ENCODE results near the gene KIAA1755.
"Not testable (repeated sequence)": the region's sequence is repeated elsewhere in the genome, so short reads cannot be mapped to it uniquely, and the experiment has no call there.

Gene KIAA1755

DNA sequence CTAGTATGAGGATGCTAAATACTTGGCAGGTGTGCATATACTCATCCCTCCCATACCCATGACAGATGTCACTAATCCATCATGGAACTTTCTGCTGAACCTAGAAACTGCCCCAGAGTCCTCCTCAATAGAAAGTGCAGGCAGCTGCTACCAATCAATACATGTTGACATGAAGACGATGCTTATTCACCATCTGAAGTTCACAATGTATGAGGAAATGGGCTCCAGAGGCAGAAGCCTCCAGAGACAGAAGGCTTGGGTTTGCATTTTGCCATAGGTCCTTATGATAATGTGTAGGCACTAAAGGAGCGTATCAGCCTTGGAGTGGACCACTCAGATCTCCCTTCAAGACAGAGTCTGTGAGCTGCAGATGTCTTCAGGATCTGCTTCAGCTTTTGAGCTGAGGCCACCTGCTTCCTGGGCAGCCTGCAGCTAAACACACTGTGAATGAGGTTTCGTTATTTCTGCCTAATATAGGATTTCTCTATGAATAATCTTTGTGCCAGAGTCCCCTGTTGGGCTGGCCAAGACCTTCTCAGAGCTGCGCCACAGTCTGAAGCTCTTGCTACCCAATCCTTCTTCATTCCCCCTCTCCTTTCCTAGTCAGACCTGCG is 7.5 kb upstream of the KIAA1755 start:
- no peak for DNase-seq (ENCODE audit: low read depth in 1 of 2, low spot score in 1 of 2)

DNA sequence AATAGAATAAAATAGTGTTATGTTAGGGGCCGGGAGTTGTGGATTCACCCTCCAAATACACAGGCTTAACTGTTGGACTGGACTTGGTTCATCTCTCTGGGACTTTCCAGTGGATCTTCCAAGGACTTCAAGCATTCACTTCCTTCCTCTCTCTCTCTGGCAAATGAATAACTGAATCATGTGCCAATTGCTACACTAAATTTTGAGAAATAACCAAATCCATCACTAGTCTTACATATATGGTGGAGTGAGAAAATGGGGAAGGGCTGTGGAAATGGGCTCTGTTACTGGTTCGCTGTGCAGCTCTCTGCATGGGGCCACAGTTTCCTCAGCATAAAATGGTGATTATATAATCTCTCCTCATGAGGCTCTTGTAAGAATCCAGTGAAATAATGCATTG is 6.8 kb upstream of the KIAA1755 start:
- DNase-seq (ENCODE audit: low read depth in 1 of 2, low spot score in 1 of 2), result no peak

DNA sequence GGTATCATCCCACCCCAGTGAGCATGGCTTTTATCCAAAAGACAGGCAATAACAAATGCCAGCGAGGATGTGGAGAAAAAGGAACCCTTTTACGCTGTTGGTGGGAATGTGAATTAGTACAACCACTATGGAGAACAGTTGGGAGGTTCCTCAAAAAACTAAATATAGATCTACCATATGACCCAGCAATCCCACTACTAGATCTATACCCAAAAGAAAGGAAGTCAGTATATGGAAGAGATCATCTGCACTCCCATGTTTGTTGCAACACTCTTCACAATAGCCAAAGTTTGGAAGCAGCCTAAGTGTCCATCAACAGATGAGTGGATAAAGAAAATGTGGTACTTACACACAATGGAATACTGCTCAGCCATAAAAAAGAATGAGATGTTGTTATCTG is 5.9 kb upstream of the KIAA1755 start:
- DNase-seq (ENCODE audit: low read depth in 1 of 2, low spot score in 1 of 2), result no peak

DNA sequence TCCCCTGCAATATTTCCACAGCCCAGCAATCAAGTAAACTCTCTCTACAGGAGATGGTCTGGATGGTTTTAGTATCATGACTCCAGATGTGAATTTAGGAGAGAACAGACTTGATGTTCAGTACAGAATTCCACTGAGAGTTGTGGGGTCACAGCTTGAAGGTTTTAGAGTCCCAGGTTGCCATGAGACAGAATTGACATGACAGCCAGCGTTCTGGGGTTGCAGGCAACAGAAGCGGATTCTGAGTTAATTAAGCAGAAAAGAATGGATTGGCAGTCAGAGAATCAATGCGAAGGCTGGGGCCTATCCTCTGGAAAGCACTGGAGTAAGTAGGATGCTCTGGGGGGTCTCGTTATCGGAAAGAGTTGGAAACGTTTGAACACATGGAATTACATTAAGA is 2.4 kb upstream of the KIAA1755 start:
- no peak for DNase-seq (ENCODE audit: low read depth in 1 of 2, low spot score in 1 of 2)

DNA sequence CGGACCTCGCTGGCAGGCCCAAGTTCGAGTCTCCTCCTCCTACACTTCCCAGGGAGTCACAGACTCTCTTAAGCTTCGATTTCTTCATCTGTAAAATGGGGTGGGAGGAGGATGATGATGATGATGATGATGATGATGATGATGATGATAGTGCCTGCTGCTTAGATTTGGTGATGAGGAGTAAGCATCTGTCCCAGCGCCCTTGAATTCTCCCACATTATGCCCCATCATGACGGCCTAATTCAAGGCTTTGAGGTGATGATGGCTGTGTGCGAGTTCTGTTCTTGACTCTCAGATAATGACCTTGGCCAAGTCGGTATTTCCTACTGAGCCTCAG is 487 bp upstream of the KIAA1755 start:
- no peak for DNase-seq (ENCODE audit: low read depth in 1 of 2, low spot score in 1 of 2)

DNA sequence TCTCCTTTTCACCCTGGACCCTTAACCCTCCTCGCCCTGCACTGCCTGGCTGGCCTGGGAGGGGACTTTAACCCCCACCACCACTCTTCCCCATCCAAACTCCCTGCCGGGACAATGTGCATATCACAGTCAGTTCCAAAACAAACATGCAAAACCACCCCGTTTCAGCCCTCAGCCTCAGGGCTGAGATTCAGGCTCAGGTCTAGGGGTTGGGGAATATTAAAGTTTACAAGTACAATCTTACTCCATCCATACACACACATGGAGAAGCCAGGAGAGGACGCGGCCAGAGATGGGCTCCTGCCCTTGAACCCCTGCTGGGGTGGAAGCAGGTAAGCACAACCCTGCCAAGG is 534 bp downstream of the KIAA1755 start:
- no peak for DNase-seq (ENCODE audit: low read depth in 1 of 2, low spot score in 1 of 2)

DNA sequence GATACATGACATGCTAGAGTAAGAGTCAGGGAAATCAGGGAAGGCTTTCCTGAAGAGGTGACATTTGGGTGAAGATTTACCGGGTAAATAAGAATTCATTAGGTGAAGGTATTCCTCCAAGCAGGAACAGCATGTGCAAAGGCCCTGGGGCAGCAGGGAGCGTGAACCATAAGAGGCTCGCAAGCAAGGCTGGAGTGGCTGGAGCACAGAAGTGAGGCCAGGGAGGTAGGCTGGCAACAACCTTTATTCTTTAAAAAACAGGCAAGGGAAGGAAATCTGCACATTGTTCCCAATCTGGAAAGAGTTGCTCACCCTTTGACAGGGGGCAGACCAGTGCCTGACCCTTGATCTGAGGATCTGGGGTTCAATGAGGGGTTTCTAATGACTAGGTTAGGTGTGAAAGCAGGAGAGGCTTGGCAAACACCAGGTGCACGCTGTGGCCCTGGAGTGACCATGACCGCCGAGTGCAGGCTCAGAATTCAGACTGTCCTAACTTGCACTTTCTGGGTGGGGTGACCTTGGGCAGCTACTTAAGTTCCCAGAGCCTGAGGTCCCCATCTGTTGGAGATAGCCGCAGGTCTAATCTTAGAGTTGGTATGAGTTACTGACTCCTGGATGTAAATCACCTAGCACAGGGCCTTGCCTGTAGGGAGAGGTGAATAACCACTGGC is 1.9 kb downstream of the KIAA1755 start:
- DNase-seq (ENCODE audit: low read depth in 1 of 2, low spot score in 1 of 2), result no peak

DNA sequence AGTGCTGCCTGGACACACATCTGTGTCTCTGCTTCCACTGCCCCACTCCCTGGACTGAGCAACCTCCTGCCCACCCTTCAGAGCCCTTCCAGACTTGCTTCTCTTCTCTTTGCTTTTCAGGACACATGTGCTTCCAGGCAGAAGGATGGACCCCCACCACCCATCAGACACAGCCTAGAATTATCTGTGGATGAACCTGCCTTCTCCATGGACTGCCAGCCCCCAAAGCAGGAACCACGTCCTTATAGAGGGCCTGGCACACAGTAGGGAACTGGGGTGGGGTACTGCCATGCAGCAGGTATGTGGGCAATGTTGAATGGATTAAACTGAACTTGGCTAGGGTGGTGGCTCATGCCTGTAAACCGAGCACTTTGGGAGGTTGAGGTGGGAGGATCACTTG is 3.6 kb downstream of the KIAA1755 start:
- no peak for DNase-seq (ENCODE audit: low read depth in 1 of 2, low spot score in 1 of 2)

DNA sequence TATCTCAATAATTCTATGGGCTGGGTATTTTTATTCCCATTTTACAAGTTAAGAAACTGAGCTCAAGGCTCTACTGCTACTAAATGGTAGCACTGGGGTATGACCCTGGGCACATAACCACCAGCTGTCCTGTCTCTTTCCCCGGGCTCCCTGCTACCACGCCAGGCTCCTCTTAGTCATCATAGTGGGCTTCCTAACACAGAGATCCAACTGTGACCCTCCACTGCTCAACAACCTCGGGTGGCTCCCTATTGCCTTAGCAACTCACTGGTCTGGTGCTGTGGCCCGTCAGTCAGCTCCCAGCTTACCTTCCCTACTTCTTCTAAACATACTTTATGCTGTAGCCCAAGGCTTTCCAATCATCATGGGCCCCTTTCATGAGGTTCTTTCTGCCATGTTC is 4.5 kb downstream of the KIAA1755 start:
- DNase-seq (ENCODE audit: low read depth in 1 of 2, low spot score in 1 of 2), result no peak

DNA sequence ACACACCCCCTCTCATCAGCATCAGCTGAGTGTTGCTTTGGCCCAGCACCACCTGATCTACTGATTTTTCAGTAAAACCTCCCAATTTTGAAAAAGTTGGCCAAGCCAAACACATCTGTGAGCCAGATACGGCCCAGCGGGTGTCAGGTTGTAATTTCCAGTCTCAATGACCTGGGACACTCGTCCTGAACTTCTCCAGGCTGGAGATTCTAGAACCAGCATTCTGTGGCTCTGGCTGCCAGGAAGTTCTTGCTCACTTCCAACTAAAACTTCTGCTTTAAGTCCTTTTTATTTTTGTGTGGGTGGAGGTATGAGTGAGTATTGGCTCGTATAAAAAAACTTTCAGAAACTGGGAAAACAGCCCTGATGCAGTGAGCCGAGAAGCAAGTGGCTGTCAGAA is 5.1 kb downstream of the KIAA1755 start:
- no peak for DNase-seq (ENCODE audit: low read depth in 1 of 2, low spot score in 1 of 2)

DNA sequence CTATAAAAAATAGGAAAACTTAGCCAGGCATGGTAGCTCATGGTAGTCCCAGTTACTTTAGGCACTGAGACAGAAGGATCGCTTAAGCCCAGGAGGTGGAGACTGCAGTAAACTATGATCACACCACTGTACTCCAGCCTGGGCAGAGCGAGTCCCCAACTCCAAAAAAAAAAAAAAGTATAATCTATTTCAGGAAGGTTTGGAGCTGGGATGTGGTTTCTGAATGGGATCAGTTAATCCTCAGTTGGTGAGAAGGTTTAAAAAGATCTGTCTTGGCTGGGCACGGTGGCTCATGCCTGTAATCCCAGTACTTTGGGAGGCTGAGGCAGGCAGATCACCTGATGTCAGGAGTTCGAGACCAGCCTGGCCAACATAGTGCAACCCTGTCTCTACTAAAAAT is 5.9 kb downstream of the KIAA1755 start:
- not testable (repeated sequence) for DNase-seq (ENCODE audit: low read depth in 1 of 2, low spot score in 1 of 2)

DNA sequence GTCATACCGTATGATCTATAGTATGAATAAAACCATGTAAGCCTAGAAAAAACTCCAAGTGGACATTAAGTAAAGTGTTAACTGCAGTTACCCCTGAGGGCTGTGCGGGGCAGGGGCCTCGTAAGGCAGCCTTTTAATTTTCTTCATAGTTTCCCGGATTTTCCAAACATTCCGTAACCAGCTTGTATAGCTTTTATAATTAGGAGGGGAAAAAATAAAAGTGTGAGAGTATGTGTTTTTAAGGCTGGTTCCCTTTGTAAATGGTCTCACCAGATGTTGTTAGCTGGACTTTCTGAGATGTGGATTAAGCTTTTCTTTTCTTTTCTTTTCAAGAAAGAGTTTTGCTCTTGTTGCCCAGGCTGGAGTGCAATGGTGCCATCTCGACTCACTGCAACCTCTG is 7.0 kb downstream of the KIAA1755 start:
- DNase-seq (ENCODE audit: low read depth in 1 of 2, low spot score in 1 of 2), result no peak

DNA sequence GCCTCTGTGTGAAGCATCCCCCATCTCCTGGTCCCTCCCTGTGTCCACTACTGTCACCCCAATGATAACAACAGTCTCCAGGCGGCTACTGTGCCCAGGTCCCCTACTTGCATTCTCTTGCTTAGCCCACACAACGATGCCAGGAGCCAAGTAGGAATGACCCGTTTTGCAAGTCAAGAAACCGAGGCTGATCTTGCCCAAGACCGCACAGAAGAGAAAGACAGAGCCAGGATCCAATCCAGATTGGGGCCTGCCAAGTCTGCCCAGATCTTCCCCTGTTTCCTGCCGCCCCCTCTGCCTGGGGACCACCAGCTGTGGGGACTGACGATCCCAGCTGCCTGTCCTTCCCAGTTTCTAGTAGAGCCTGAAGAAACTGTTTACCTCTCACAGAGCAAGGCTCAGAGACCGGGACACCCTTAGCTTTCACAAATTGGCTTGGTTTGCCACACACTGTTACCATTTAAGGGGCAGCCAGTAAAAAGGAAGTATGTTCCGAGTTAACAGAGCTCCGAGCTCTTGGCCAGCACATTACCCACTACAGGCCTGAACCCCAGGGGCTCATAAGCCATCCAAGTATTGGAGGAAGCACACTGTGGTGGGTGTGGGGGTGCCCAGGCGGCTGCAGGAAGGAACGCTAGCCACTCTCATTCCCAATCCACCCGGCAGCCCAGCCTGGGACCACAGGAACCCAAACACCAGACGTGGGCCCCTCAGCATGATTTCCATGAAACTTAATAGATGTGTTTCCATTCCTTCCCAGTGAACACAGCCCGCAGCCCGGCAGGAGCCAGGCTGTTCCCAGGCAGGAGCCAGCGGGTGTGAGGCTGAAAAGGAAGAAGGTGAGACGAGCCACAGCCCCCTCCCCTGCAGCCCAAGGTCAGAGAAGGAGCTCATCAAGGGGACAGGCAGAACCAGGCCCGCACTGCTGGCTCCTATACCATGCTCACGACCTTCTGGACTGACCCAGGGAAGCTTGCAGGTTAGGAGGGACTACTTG is 7.9 kb downstream of the KIAA1755 start:
- no peak for DNase-seq (ENCODE audit: low read depth in 1 of 2, low spot score in 1 of 2)

DNA sequence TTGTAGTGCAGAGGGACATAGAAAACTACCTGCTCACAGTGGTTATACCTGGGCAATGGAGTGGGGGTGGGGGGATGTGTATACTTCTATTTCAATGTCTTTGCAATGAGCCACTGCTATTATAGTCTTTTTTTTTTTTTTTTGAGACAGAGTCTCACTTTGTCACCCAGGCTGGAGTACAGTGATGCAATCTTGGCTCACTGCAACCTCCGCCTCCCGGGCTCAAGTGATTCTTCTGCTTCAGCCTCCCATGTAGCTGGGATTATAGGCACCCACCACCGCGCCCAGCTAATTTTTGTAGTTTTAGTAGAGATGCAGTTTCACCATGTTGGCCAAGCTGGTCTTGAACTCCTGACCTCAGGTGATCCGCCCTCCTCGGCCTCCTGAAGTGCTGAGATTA is 9.1 kb downstream of the KIAA1755 start:
- DNase-seq (ENCODE audit: low read depth in 1 of 2, low spot score in 1 of 2), result not testable (repeated sequence)

DNA sequence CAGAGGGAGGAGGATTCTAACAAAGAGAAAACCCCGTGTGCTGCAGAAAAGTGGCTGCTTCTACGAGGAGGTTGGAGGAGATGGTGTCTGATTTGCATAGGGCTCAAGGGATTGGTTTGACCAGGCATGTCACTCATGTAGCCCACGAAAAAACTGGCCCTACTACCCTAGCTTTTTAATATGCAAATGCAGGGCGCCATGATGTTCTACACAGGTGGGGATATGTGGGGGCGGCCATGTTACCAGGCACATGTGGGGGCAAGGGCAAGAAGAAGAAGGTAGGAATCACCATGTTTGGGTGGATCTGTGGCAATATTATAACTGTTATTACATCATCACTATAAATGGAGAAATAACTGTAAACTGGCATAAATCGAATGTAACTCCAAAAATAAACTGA is 9.9 kb downstream of the KIAA1755 start:
- DNase-seq (ENCODE audit: low read depth in 1 of 2, low spot score in 1 of 2), result no peak

DNA sequence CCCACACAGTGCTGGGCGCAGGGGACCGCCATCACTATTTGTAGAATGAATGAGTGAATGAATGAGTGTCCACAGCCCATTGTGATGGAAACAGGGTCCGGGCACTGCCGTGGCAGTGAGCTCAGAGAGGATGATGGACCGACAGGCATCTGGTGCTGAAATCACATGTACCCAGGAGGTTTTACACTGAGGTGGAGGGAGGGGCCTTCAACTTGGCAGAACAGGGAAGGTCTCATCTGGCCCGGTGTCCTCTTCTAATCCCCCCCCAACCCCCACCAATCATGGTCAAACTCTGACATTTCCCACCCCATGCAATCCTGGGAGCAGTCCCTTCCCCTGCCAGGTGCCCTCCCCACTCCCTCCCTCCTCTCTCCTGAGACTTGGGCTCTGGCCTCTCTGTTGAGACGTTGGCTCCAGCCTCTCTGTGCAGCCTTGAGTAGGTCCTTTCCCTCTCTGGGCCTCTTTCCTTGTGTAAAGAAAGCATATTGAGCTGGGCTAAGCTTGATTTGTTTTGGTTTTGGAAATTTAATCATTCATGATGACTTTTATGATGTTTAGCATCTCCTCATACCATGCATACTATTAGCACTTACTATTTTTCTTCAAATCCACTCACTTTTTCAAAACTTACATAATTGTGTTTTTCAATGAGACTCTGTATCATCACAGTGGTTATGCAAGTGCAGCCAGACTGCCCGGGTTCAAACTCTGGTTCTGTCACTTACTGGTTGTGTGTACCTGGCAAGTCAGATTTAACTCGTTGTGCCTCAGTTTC is 10.8 kb downstream of the KIAA1755 start:
- no peak for DNase-seq (ENCODE audit: low read depth in 1 of 2, low spot score in 1 of 2)

DNA sequence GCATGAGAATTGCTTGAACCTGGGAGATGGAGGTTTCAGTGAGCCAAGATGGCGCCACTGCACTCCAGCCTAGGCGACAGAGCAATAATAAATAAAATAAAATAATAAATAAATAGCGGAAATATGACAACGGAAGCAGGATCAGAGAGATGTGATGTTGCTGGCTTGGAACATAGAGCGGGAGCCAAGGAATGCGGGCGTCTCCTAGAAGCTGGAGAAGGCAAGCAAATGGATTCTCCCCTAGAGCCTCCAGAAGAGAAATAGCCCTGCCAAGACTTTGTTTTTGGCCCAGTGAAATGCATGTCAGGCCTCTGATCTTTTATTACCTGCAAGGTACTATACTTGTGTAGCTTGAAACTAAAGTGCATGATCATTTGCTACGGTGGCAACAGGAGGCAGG is 12.4 kb downstream of the KIAA1755 start:
- DNase-seq (ENCODE audit: low read depth in 1 of 2, low spot score in 1 of 2), result no peak

DNA sequence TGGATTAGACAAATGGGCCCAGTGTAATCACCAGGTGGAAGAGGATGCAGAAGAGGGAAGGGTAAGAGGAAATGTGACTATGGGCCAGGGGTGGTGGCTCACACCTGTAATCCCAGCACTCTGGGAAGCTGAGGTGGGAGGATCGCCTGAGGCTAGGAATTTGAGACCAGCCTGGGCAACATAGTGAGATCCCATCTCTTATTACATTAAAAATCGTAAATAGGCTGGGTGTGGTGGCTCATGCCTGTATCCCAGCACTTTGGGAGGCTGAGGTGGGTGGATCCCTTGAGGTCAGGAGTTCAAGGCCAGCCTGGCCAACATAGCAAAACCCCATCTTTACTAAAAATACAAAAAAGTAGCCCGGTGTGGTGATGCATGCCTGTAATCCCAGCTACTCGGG is 12.8 kb downstream of the KIAA1755 start:
- DNase-seq (ENCODE audit: low read depth in 1 of 2, low spot score in 1 of 2), result not testable (repeated sequence)

DNA sequence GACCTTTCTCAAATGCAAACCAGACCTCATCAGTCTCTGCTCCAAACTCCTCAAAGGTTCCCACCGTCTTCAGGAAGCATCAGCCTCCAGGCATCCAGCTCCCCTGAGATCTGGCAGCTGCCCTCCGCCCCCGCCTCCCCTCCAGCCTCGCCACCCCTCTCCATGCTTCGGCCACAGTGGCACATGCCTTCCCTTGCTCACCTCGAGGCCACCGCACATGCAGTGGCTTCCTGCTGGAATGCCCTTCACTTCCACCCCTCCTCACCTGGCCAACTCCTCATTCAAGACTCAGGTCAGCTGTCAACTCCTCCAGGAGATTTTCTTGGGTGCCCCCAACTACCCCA is 13.4 kb downstream of the KIAA1755 start:
- DNase-seq (ENCODE audit: low read depth in 1 of 2, low spot score in 1 of 2), result no peak

DNA sequence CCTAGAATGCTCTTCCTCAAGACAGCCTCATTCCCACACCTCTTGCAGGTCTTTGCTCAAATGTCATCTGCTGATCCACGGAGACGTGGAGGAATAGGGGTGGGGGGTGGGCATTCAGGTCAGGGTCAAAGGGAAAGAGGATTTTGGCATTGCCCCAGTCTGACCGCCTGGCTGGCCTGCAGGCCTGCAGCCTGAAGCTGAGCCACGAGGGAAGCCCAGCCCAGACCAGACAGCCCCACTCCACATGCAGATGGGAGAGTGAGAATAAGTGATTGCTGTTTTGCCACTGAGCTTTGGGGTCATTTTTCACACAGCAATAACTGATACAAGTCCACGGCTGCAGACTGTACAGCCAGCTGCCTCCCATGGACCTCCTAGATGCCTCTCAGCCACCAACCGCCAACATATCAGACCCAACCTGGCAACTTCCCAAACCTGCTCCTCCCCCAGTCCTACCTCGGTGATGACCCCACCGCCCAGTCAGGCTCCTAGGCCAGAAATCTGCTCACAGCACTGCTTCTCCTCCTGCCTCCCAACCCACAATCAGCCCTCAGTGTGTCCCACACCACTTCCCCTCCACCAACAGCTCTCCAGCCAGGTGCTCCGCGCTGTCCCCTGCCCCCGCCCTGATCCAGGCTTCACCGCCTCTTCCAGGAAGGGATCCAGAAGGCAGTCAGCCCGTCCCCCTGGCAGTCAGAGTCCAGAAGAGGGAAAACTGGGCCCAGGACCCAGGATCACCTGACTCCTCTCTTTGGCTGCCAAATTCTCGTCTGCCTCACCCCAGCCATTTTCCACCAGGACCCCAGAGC is 14.0 kb downstream of the KIAA1755 start:
- DNase-seq (ENCODE audit: low read depth in 1 of 2, low spot score in 1 of 2), result no peak

DNA sequence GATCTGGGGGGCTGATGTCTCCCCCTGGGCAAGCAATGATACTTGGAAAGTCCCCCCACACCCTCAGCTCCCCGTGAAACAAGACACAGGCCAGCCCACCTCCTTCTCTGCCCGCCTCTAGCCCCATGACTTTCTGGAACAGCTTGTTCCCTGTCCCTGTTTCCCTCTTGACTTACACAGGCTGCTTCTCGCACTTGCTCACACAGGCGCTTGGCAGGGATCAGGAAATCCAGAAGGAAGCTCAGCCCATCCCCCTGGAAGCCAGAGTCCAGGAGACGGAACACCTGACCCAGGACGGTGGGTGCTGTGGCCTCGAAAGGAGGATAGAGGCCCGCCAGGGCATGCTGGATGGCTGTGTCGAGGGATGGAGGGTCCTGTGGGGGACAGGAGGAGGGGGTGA is 14.8 kb downstream of the KIAA1755 start:
- DNase-seq (ENCODE audit: low read depth in 1 of 2, low spot score in 1 of 2), result no peak
